Measurements from ENCODE around the gene MAPK1.
"Not testable (repeated sequence)": the region's sequence is repeated elsewhere in the genome, so short reads cannot be mapped to it uniquely, and the experiment has no call there.

Gene MAPK1

DNA sequence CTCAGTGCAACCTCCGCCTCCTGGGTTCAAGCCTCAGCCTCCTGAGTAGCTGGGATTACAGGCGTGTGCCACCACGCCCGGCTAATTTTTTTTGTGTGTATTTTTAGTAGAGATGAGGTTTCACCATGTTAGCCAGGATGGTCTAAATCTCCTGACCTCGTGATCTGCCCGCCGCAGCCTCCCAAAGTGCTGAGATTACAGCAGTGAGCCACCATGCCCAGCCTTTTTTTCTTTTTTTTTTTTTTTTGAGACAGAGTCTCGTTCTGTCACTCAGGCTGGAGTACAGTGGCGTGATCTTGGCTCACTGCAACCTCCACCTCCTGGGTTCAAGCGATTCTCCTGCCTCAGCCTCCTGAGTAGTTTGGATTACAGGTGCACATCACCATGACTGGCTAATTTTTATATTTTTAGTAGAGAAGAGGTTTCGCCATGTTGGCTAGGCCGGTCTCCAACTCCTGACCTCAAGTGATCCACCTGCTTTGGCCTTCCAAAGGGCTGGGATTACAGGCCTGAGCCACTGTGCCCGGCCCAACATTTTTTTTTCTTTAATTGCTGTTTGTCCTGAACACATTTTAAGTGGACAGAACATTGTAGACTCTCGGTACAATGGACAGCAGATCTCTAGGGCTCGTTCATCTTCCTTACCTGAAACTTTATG lies 146.1 kb downstream of the MAPK1 start:
- not testable (repeated sequence) for H3K4me1 ChIP-seq (ENCODE audit: control insufficient read depth, low read depth, low read length); H3K9ac ChIP-seq (ENCODE audit: low read length); H3K36me3 ChIP-seq (ENCODE audit: control insufficient read depth, low read depth, low read length); H3K4me3 ChIP-seq (ENCODE audit: low read length); H3K27ac ChIP-seq (ENCODE audit: low read length); H3K27me3 ChIP-seq (ENCODE audit: control insufficient read depth, insufficient read depth, low read length); H3K9me3 ChIP-seq (ENCODE audit: control insufficient read depth, low read depth, low read length)

DNA sequence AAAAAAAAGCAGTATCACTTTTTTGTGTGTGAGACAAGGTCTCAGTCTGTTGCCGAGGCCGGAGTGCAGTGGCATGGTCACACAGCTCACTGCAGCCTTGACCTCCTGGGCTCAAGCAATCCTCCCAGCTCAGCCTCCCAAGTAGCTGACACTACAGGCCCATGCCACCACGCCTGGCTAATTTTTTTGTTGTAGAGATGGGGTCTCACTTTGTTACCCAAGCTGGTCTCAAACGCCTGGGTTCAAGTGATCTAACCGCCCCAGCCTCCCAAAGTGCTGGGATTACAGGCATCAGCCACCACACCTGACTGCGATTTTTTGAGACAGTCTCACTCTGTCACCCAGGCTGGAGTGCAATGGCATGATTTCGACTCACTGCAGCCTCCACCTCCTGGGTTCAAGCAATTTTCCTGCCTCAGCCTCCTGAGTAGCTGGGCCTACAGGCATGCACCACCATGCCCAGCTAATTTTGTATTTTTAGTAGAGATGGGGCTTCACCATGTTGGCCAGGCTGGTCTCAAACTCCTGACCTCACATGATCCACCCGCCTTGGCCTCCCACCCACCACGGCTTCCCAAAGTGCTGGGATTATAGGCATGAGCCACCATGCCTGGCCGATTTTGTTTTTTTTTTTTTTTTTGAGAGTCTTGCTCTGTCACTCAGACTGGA lies 147.1 kb downstream of the MAPK1 start:
- not testable (repeated sequence) for H3K9me3 ChIP-seq (ENCODE audit: control insufficient read depth, low read depth, low read length); H3K4me1 ChIP-seq (ENCODE audit: control insufficient read depth, low read depth, low read length); H3K9ac ChIP-seq (ENCODE audit: low read length); H3K27ac ChIP-seq (ENCODE audit: low read length); H3K27me3 ChIP-seq (ENCODE audit: control insufficient read depth, insufficient read depth, low read length); H3K36me3 ChIP-seq (ENCODE audit: control insufficient read depth, low read depth, low read length); H3K4me3 ChIP-seq (ENCODE audit: low read length)

DNA sequence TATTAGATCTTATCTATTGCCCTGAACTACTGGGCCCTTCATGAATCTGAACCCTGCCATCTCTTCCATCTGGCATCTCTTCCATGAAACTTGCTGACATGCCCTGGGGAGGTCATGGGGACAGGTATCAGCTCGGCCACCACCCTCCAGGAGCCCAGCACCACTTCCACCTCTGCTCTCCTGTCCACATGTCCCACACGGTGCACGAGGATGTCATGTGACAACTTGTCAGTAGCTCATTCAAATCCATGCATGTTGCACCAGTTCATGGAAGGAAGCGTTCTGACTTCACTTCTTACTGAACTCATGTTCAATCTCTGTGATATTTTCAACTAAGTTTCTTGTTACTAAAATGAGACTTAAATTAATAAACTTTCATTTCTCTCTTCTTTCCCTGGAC lies 148.4 kb downstream of the MAPK1 start:
- Histone ChIP-seq H3K4me3 (ENCODE audit: low read length) (no peak overlapping the region), H3K9ac (ENCODE audit: low read length) (no peak overlapping the region), H3K27ac (ENCODE audit: low read length) (no peak overlapping the region), H3K27me3 (ENCODE audit: control insufficient read depth, insufficient read depth, low read length) (no peaks in the 10 kb centered on the region), H3K4me1 (ENCODE audit: control insufficient read depth, low read depth, low read length) (no peaks in the 10 kb centered on the region), H3K36me3 (ENCODE audit: control insufficient read depth, low read depth, low read length) (no peaks in the 10 kb centered on the region), H3K9me3 (ENCODE audit: control insufficient read depth, low read depth, low read length) (no peaks in the 10 kb centered on the region)

DNA sequence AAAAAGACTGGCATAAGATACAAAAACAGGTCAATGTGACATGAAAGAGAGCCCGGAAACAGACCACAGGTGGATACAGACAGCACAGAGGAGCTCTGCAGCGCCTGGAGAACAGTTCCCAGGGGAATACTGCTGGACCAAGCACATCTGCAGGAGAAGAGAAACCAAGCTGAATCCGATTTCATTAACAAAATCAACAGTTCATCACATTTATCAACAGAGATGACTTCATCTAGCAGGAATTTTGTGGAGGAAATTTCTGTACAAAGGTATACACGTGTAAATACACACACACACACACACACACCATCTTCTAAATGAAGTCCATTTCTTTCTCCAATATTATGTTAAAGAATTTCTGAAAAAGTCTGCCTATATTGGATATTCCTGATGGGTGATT lies 148.9 kb downstream of the MAPK1 start:
- Histone ChIP-seq H3K27ac (ENCODE audit: low read length) (no peak overlapping the region), H3K9me3 (ENCODE audit: control insufficient read depth, low read depth, low read length) (no peaks in the 10 kb centered on the region), H3K36me3 (ENCODE audit: control insufficient read depth, low read depth, low read length) (no peaks in the 10 kb centered on the region), H3K4me1 (ENCODE audit: control insufficient read depth, low read depth, low read length) (no peaks in the 10 kb centered on the region), H3K4me3 (ENCODE audit: low read length) (no peak overlapping the region), H3K27me3 (ENCODE audit: control insufficient read depth, insufficient read depth, low read length) (no peaks in the 10 kb centered on the region), H3K9ac (ENCODE audit: low read length) (no peak overlapping the region)

DNA sequence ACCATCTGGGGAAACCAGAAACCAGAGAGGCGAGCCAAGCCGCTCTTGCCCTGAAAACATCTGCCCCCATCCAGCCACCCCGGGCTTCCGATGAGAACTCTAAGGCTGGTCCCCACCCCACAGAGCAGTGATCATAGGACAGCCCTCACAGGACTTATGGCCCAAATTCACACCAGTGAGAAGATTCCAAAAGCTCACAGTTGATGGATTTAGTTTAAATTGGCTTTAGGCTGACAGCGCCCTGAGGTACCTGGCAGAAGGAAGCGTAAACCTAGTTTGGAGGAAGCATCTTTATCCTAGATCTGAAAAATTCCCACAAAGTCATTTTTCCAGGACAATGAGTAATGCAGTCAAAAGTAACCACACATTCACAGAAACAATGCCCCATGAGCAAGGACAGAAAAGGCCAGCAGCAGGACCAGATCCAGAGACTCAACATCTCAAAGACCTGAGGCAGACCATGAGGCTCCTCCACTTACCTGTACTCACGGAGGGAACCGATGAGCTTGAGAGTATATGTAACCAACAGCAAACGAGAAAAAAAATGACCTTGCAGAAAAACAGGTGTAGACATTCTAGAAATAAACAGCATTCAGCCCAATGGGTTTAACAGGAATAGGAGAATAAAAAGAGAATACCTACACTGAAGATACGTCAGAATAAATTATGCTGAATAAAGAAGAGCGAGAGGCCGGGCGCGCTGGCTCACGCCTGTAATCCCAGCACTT lies 150.9 kb downstream of the MAPK1 start:
- H3K27ac ChIP-seq (ENCODE audit: low read length); H3K36me3 ChIP-seq (ENCODE audit: control insufficient read depth, low read depth, low read length); H3K4me3 ChIP-seq (ENCODE audit: low read length); H3K4me1 ChIP-seq (ENCODE audit: control insufficient read depth, low read depth, low read length); H3K9ac ChIP-seq (ENCODE audit: low read length); H3K27me3 ChIP-seq (ENCODE audit: control insufficient read depth, insufficient read depth, low read length); H3K9me3 ChIP-seq (ENCODE audit: control insufficient read depth, low read depth, low read length): not testable (repeated sequence)

DNA sequence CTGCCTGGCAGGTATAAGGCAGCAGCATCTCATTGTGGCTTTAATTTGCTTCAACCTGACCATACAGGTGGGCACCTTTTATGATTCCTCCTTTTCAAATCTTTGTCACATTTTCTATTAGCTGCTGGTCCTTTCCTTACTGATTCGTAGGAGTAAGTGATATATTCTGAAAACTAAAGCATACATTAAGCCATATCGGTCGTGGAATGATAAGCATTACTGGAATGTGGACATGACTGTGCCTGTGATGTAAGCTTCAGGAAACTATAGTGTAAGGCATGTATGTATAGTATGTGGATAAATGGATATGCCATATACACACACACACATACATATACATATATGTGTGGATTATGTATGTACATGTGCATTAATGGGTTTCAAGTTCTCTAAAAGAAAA lies 152.7 kb downstream of the MAPK1 start:
- no peaks in the 10 kb centered on the region for H3K9me3 ChIP-seq (ENCODE audit: control insufficient read depth, low read depth, low read length)
- H3K4me3 ChIP-seq (ENCODE audit: low read length), result no peak overlapping the region
- no peak overlapping the region for H3K27ac ChIP-seq (ENCODE audit: low read length)

DNA sequence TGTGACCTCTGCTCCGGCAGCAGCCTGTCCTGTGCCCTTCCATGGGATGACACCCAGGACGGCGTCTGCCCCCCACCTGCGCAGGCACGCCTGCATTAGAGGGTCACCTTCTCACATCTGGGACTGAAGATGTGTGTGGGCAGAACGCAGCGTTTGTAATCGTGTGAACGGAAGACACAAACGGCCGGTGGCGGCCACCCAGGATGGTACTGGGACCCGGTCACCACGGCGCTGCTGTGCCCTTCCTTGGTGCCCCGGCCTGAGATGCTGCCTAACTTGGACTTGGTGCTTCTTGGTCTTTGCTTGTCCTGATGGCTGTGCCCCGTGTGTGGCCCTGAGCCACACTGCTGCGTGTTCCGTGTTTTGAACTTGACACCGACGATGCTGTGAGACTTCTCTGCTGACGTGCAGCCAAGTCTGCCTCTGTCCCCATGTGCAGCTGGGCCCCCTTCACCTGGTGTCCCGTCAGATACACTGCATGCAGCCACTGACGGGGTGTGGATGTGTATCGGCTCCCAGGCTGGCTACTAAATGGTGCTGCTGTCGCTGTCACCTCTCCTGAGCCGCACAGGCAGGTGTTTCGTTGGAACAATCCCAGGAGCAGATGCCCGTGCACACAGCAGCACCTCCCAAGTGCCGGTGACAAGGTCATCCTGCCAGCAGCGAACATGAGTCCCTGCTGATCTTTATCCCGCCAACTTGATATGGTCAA lies 153.2 kb downstream of the MAPK1 start:
- peaks cover 4% of the 10 kb centered on the region for H3K36me3 ChIP-seq (ENCODE audit: control insufficient read depth, low read depth, low read length)
- no peak overlapping the region for H3K9ac ChIP-seq (ENCODE audit: low read length)
- H3K4me3 ChIP-seq (ENCODE audit: low read length), result no peak overlapping the region
- H3K4me1 ChIP-seq (ENCODE audit: control insufficient read depth, low read depth, low read length), result no peaks in the 10 kb centered on the region
- H3K9me3 ChIP-seq (ENCODE audit: control insufficient read depth, low read depth, low read length), result no peaks in the 10 kb centered on the region
- no peak overlapping the region for H3K27ac ChIP-seq (ENCODE audit: low read length)
- no peaks in the 10 kb centered on the region for H3K27me3 ChIP-seq (ENCODE audit: control insufficient read depth, insufficient read depth, low read length)

More for the DNA sequence above, 152.7 kb downstream of the MAPK1 start:
- H3K9ac ChIP-seq (ENCODE audit: low read length), result no peak overlapping the region
- no peaks in the 10 kb centered on the region for H3K27me3 ChIP-seq (ENCODE audit: control insufficient read depth, insufficient read depth, low read length)
- H3K36me3 ChIP-seq (ENCODE audit: control insufficient read depth, low read depth, low read length), result peaks cover 2% of the 10 kb centered on the region
- H3K4me1 ChIP-seq (ENCODE audit: control insufficient read depth, low read depth, low read length), result no peaks in the 10 kb centered on the region

DNA sequence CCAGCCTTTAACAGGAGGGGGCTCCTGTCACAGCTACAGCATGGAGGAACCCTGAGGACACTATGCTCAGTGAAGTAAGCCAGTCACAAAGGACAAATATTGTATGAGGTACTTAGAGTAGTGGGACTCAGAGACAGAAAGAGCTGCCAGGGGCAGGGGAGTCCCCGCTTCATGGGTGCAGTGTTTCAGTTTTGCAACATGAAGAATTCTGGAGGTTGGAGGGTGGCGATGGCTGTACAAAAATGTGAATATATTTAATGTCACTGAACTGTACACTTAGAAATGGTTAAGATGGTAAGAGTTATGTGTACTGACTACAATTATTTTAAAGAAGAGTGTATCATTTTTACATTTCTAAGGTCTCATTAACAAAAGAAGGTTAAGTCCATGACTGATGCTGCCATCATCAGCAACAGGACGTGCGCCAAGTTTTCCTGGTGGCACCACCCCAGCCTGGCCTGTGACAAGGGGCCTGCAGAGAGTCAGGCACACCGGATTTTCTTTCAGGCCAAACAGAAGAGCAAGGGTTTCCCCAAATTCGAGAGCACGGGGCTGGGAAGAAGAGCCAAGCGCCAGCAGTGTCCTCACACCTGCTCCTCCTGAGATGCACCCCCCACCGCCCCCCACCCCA lies 153.9 kb downstream of the MAPK1 start:
- Histone ChIP-seq H3K9me3 (ENCODE audit: control insufficient read depth, low read depth, low read length) (no peaks in the 10 kb centered on the region), H3K36me3 (ENCODE audit: control insufficient read depth, low read depth, low read length) (peaks cover 4% of the 10 kb centered on the region), H3K4me1 (ENCODE audit: control insufficient read depth, low read depth, low read length) (no peaks in the 10 kb centered on the region), H3K4me3 (ENCODE audit: low read length) (no peak overlapping the region), H3K9ac (ENCODE audit: low read length) (no peak overlapping the region), H3K27ac (ENCODE audit: low read length) (no peak overlapping the region), H3K27me3 (ENCODE audit: control insufficient read depth, insufficient read depth, low read length) (no peaks in the 10 kb centered on the region)

DNA sequence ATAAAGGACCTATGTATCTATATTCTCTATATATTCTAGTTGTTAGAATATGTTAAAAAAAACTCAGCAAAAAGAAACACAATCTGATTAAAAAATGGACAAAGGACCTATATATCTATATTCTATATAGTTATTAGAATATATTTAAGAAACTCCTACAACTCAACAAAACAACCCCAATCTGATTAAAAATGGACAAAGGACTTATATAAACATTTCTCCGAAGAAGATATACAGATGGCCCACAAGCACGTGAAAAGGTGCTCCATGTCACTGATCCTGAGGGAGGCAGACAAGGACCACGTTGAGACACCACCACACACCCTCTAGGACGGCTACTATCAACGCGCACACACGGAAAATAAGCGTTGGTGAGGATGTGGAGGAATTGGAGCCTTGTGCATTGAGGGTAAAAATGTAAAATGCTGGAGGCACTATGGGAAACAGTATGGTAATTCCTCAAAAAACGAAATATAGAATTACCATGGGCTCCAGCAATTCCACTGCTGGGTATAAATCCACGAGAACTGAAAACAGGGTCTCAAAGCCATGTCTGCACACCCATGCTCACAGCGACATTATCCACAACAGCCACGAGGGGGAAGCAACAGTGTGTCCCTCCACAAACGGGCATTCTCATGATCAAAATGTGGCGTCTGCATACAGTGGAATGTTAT lies 154.6 kb downstream of the MAPK1 start:
- no peak overlapping the region for H3K27ac ChIP-seq (ENCODE audit: low read length)
- no peaks in the 10 kb centered on the region for H3K4me1 ChIP-seq (ENCODE audit: control insufficient read depth, low read depth, low read length)
- H3K9me3 ChIP-seq (ENCODE audit: control insufficient read depth, low read depth, low read length), result no peaks in the 10 kb centered on the region
- peaks cover 4% of the 10 kb centered on the region for H3K36me3 ChIP-seq (ENCODE audit: control insufficient read depth, low read depth, low read length)
- no peak overlapping the region for H3K4me3 ChIP-seq (ENCODE audit: low read length)
- H3K27me3 ChIP-seq (ENCODE audit: control insufficient read depth, insufficient read depth, low read length), result no peaks in the 10 kb centered on the region
- no peak overlapping the region for H3K9ac ChIP-seq (ENCODE audit: low read length)

DNA sequence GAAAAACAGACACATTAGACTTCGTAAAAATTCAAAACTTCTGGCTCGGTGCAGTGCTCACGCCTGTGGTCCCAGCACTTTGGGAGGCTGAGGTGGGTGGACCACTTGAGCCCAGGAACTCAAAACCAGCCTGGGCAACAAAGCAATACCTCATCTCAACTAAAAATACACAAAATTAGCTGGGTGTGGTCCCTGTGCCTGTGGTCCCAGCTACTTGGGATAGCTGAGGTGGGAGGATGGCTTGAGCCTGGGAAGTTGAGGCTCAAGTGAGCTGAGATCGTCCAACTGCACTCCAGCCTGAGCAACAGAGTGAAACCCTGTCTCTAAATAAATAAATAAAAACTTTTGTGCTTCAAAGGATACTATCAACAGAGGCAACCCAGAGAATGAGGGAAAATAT lies 155.6 kb downstream of the MAPK1 start:
- H3K36me3 ChIP-seq (ENCODE audit: control insufficient read depth, low read depth, low read length), result peaks cover 4% of the 10 kb centered on the region
- no peaks in the 10 kb centered on the region for H3K4me1 ChIP-seq (ENCODE audit: control insufficient read depth, low read depth, low read length)
- H3K9me3 ChIP-seq (ENCODE audit: control insufficient read depth, low read depth, low read length), result no peaks in the 10 kb centered on the region
- H3K27ac ChIP-seq (ENCODE audit: low read length), result no peak overlapping the region
- no peak overlapping the region for H3K9ac ChIP-seq (ENCODE audit: low read length)
- H3K27me3 ChIP-seq (ENCODE audit: control insufficient read depth, insufficient read depth, low read length), result no peaks in the 10 kb centered on the region
- no peak overlapping the region for H3K4me3 ChIP-seq (ENCODE audit: low read length)

DNA sequence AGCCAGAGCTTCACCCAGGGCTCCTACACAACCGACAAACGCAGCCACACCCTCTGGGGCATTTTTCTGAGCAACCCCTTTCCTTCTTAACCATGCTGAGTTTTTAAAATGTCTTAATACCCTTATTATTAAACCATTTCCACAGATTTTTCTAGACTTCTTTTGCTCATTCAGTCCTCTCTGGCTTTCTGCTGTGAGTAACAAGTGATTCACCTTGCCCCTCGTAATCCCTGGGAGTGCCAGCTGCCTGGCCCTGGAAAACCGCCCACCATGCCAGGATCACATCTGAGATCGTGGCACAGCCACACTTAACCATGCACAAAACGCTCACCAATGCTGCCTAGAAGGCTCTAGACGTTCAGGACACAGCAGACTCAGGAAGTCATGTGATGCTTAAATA lies 157.3 kb downstream of the MAPK1 start:
- Histone ChIP-seq H3K27me3 (ENCODE audit: control insufficient read depth, insufficient read depth, low read length) (no peaks in the 10 kb centered on the region), H3K36me3 (ENCODE audit: control insufficient read depth, low read depth, low read length) (peaks cover 4% of the 10 kb centered on the region), H3K9me3 (ENCODE audit: control insufficient read depth, low read depth, low read length) (no peaks in the 10 kb centered on the region), H3K27ac (ENCODE audit: low read length) (no peak overlapping the region), H3K4me1 (ENCODE audit: control insufficient read depth, low read depth, low read length) (no peaks in the 10 kb centered on the region), H3K4me3 (ENCODE audit: low read length) (no peak overlapping the region), H3K9ac (ENCODE audit: low read length) (no peak overlapping the region)
